Measurements from ENCODE around the gene CMIP. TPM values are rescaled to one million over a fixed set of nuclear protein-coding genes. Genes with fewer than 3 reads are reported as not detected.

CMIP gene
- total RNA-seq, 2 experiments from 2014 or later = 57.1 to 58.3 TPM

- ChIA-PET POLR2A (no interaction called here), CTCF (no interaction called here)
- Mint-ChIP-seq H3K27me3 (no peaks in the 10 kb centered on the region), H3K4me1 (peaks cover 30% of the 10 kb centered on the region), H3K9me3 (peaks cover 2% of the 10 kb centered on the region), H3K36me3 (ENCODE audit: low read depth) (peaks cover 34% of the 10 kb centered on the region), H3K4me3 (no peak overlapping the region), H3K27ac (no peak overlapping the region)
- no peak for DNase-seq
These were observed 10.4 kb downstream of the CMIP start for GRCh38 chr16:81455006-81455405.

DNA sequence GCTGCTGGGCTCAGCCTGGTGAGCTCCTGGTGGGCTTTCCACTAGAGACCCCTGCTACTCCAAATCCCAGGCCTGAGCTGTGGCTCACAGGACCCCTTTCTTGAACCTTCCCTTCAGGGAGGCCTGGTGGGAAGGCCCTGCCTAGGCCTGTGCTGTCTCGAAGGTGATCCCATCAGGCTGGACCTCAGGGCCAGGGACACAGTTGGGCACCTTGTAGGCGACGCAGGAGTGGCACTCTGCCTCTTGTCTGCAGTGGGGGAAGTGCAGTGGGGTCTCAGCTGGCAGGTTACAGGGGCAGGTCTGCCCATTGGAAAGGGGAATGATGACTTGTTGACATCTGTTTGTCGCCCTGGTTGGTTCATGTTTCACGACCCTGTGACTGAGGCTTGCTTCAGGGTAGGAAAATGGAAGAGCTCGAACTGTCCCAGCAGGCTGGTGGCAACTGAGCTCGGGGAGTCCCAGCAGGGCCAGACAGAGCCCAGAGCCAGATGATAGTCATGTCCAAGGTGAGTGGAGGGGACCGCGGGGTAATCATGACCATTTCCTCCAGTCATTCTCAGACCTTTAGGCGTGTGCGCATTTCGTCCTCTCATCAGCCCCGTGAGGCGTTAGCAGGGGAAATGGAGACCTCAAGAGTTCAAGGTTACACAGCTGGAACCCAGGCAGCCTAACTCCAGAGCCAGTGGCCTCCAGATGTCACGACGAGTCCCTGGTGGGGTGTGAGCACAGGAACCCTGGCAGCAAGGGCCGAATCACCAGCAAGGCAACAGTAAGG, 11.3 kb downstream of the CMIP start:
- Mint-ChIP-seq H3K9me3 (peaks cover 2% of the 10 kb centered on the region), H3K4me3 (no peak overlapping the region), H3K27me3 (no peaks in the 10 kb centered on the region), H3K36me3 (ENCODE audit: low read depth) (peaks cover 35% of the 10 kb centered on the region), H3K27ac (no peak overlapping the region), H3K4me1 (peaks cover 28% of the 10 kb centered on the region)
- ChIA-PET POLR2A (no interaction called here), CTCF (no interaction called here)
- DNase-seq = no peak

DNA sequence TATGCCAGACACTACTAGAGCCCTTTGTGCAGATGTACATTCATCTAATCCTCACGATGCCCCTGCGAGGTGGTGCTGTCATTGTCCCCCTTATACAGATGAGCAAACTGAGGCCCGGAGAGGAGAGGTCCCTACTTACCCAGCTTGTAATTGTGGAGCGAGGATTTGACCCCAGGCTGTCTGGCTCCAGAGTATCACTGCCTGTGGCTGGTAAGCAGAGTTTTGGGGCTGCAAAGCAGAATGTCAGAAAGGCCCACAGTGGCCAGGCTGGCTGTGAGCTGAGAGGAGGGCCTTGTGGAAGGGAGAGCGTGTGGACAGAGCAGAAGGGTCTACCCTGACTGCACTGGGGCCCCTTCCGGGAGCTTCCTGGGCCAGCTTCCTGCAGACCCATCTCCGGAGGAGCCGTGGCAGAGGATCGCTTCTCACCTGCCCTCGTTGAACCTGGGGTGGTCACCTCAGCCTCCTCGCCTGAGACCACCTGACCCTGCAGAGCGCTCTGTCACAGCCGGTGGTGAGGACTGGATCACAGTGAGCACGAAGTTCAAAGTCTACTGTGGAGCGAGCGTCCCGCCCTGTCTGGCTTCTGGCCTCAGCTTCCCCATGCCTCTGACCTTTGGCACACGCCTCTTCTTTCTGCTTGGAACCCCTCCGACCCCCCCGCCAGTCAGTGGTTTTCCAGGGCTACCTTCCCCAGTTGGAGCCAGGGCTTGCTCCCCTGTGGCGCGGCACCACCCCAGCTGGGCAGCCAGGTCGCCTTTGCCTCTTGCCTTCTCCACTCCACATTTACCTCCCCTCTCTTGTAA, 12.1 kb downstream of the CMIP start:
- DNase-seq = no peak
- Mint-ChIP-seq H3K27ac (no peak overlapping the region), H3K27me3 (no peaks in the 10 kb centered on the region), H3K9me3 (no peaks in the 10 kb centered on the region), H3K36me3 (ENCODE audit: low read depth) (peaks cover 30% of the 10 kb centered on the region), H3K4me3 (no peak overlapping the region), H3K4me1 (peaks cover 24% of the 10 kb centered on the region)
- CTCF ChIA-PET = no interaction called here
- POLR2A ChIA-PET = no interaction called here

- no peaks in the 10 kb centered on the region for H3K27me3 Mint-ChIP-seq
- DNase-seq = no peak
- CTCF ChIA-PET = interaction anchor here (0.8 kb wide), 1 partner anchor 12 kb away, joined by 3 read pairs; no protein-coding TSS in a partner anchor
- peaks cover 20% of the 10 kb centered on the region for H3K4me1 Mint-ChIP-seq
- H3K27ac Mint-ChIP-seq = no peak overlapping the region
- peaks cover 28% of the 10 kb centered on the region for H3K36me3 Mint-ChIP-seq (ENCODE audit: low read depth)
- H3K9me3 Mint-ChIP-seq = no peaks in the 10 kb centered on the region
- POLR2A ChIA-PET = no interaction called here
- H3K4me3 Mint-ChIP-seq = no peak overlapping the region
These were observed 12.9 kb downstream of the CMIP start for GRCh38 chr16:81457326-81458133.

DNA sequence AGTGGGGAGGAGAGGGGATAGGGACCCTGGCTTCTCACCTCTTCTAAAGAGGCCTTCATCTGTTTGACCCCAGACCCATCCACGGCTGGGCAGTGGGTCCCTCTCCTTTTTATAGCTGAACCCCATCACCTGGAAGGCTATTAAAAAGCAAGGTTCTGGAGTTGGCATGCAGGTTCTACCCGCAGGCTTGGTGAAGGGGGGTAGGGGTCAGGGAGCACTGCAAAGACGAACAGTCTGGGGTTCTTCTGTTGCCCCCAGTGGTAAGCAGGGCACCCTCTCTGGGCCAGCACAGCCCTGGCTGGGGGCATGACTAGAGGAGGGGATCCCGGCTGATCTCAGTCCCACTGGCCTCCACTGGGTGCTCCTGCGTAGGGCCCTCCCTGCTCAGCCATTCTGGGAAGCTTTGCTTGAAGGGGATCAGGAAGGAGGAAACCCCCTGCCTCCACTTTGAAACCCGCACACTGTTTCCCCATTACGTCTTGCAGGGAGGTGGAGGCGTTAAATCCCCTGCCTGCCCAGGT, 13.6 kb downstream of the CMIP start:
- ChIA-PET POLR2A (interaction anchor here (1.3 kb wide), 1 partner anchor 12 kb away, joined by 4 read pairs; no protein-coding TSS in a partner anchor), CTCF (interaction anchor here (0.8 kb wide), 1 partner anchor 12 kb away, joined by 3 read pairs; no protein-coding TSS in a partner anchor)
- H3K9me3 Mint-ChIP-seq = no peaks in the 10 kb centered on the region
- peaks cover 28% of the 10 kb centered on the region for H3K36me3 Mint-ChIP-seq (ENCODE audit: low read depth)
- DNase-seq = no peak
- peaks cover 18% of the 10 kb centered on the region for H3K4me1 Mint-ChIP-seq
- H3K4me3 Mint-ChIP-seq = no peak overlapping the region
- H3K27ac Mint-ChIP-seq = no peak overlapping the region
- H3K27me3 Mint-ChIP-seq = no peaks in the 10 kb centered on the region

DNA sequence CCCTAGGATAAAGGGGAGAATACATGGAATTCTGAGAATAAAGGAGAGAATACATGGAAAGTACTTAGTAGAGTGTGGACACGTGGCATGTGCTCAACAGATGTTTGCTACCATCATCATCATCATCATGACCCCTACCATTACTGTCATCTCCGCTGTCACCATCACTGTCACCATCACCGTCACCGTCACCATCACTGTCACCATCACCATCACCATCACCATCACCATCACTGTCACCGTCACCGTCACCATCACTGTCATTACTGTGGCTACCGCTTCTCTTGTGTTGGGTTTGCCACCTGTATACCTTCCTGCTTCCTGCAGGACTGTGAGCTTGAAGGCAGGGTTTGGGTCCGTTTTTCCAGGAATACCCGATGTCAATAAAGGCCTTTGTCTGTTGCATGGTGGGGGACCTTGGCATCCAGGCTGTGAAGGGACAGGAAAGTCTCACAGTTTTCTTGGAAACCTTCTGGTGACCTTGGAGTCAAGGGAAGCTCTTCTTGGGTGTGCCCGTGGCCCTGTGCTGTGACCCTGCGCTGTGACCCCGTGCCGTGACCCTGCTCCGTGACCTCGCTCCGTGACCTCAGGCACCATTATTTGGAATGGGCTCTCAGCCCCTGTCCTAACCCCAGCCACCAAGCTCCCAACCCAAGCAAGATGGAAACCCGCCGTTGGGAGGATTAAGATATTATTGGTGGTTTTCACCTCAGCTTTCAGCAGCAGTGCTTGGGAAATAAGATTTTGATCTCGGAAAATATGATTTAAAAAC, 14.4 kb downstream of the CMIP start:
- H3K4me3 Mint-ChIP-seq = no peak overlapping the region
- H3K9me3 Mint-ChIP-seq = no peaks in the 10 kb centered on the region
- H3K27me3 Mint-ChIP-seq = no peaks in the 10 kb centered on the region
- DNase-seq = no peak
- POLR2A ChIA-PET = interaction anchor here (1.3 kb wide), 1 partner anchor 13 kb away, joined by 4 read pairs; no protein-coding TSS in a partner anchor
- CTCF ChIA-PET = no interaction called here
- H3K27ac Mint-ChIP-seq = no peak overlapping the region
- peaks cover 28% of the 10 kb centered on the region for H3K36me3 Mint-ChIP-seq (ENCODE audit: low read depth)
- H3K4me1 Mint-ChIP-seq = peaks cover 18% of the 10 kb centered on the region

DNA sequence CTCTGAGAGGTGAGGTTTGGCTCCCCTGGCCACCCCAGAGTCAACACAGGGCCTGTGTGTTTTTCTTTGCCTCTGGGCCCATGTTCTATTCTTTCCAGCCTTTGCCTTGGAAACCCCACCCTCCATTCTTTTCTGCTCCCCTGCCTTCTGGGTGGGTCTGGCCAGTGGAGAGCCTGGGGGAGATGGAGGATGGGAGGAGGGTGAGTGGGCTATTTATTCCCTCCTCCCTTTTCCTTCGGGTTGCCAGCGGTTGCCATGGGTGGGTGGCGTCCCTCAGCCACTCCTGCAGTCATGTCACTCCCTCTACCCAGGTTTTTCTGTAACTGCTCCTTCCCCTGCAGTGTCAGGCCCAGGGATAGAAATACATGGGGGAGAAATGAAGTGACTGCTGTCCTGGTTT, 15.5 kb downstream of the CMIP start:
- H3K4me3 Mint-ChIP-seq = no peak overlapping the region
- ChIA-PET CTCF (no interaction called here), POLR2A (no interaction called here)
- H3K27ac Mint-ChIP-seq = no peak overlapping the region
- DNase-seq = no peak
- peaks cover 18% of the 10 kb centered on the region for H3K4me1 Mint-ChIP-seq
- H3K9me3 Mint-ChIP-seq = no peaks in the 10 kb centered on the region
- peaks cover 31% of the 10 kb centered on the region for H3K36me3 Mint-ChIP-seq (ENCODE audit: low read depth)
- no peaks in the 10 kb centered on the region for H3K27me3 Mint-ChIP-seq

DNA sequence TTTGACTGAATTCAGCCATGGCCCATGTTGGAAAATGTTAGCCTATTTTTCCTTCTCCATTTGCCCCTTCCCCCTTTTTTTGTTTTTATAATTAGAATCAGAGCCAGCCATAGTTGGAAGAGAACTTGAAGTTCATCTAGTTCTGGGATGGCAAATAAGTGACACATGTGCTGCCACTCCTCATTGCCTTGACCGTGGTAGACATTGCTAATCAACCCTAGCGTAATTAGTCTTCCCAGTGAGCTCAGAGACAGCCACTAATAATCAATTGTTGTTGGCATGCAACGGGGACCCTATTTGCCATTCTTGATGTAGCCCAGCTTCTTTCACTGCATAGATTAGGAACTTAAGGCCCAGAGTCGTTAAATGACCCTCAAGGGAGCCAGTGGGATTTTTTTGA, 16.6 kb downstream of the CMIP start:
- H3K4me1 Mint-ChIP-seq = peaks cover 18% of the 10 kb centered on the region

DNA sequence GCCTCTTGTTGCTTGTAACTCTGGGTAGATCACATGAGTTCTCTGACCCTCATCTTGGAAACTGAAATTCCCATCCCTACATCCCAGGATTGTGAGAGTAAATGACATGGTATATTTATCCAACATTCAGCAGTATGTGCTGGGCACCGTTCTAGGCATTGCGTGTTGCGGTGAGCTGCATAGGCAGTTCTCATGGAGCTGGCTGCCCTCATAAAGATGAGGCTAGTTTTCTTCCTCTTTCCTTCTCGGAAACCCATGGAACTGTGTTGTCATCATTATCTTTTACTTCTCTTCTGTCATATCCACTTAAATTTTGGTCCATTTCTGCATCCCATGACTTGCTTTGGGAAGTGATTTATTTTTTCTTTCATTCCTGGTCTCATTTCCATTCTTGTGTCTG, 17.2 kb downstream of the CMIP start:
- Mint-ChIP-seq H3K27me3 (no peaks in the 10 kb centered on the region), H3K9me3 (no peaks in the 10 kb centered on the region), H3K36me3 (ENCODE audit: low read depth) (peaks cover 31% of the 10 kb centered on the region), H3K4me1 (peaks cover 23% of the 10 kb centered on the region), H3K4me3 (no peak overlapping the region), H3K27ac (no peak overlapping the region)
- CTCF ChIA-PET = interaction anchor here (1.5 kb wide), 1 partner anchor 235 kb away, joined by 3 read pairs; no protein-coding TSS in a partner anchor
- POLR2A ChIA-PET = interaction anchor here (1.4 kb wide), 2 partner anchors 8 to 10 kb away, joined by 3 read pairs; no protein-coding TSS in a partner anchor
- no peak for DNase-seq

More for the DNA sequence above, 16.6 kb downstream of the CMIP start:
- Mint-ChIP-seq H3K36me3 (ENCODE audit: low read depth) (peaks cover 31% of the 10 kb centered on the region), H3K9me3 (no peaks in the 10 kb centered on the region), H3K27me3 (no peaks in the 10 kb centered on the region), H3K4me3 (no peak overlapping the region), H3K27ac (no peak overlapping the region)
- no peak for DNase-seq
- CTCF ChIA-PET = interaction anchor here (1.1 kb wide), 1 partner anchor 10 kb away, joined by 3 read pairs; no protein-coding TSS in a partner anchor
- POLR2A ChIA-PET = interaction anchor here (1.4 kb wide), 2 partner anchors 9 to 10 kb away, joined by 3 read pairs; no protein-coding TSS in a partner anchor

- no peaks in the 10 kb centered on the region for H3K9me3 Mint-ChIP-seq
- CTCF ChIA-PET = interaction anchor here (1.5 kb wide), 1 partner anchor 235 kb away, joined by 3 read pairs; no protein-coding TSS in a partner anchor
- no peak for DNase-seq
- H3K36me3 Mint-ChIP-seq (ENCODE audit: low read depth) = peaks cover 26% of the 10 kb centered on the region
- H3K4me3 Mint-ChIP-seq = no peak overlapping the region
- H3K27me3 Mint-ChIP-seq = no peaks in the 10 kb centered on the region
- POLR2A ChIA-PET = no interaction called here
- no peak overlapping the region for H3K27ac Mint-ChIP-seq
- H3K4me1 Mint-ChIP-seq = peaks cover 23% of the 10 kb centered on the region
These were observed 18.1 kb downstream of the CMIP start for GRCh38 chr16:81462683-81463082.

GRCh38 chr16:81463296-81463890, 18.8 kb downstream of the CMIP start:
- ChIA-PET POLR2A (interaction anchor here (1.7 kb wide), 1 partner anchor 13 kb away, joined by 6 read pairs; no protein-coding TSS in a partner anchor), CTCF (interaction anchor here (1.9 kb wide), 1 partner anchor 12 kb away, joined by 6 read pairs; no protein-coding TSS in a partner anchor)
- DNase-seq = no peak
- peaks cover 30% of the 10 kb centered on the region for H3K4me1 Mint-ChIP-seq
- peaks cover 23% of the 10 kb centered on the region for H3K36me3 Mint-ChIP-seq (ENCODE audit: low read depth)
- no peaks in the 10 kb centered on the region for H3K27me3 Mint-ChIP-seq
- H3K9me3 Mint-ChIP-seq = no peaks in the 10 kb centered on the region
- no peak overlapping the region for H3K4me3 Mint-ChIP-seq
- no peak overlapping the region for H3K27ac Mint-ChIP-seq
